Stimulated activated CD8-positive, alpha-beta memory T cell treated with anti-CD3 and anti-CD28 coated beads, Interleukin-2, amount 100 ng/mL, for 1 hour (primary cell): ENCODE data around the gene CRACR2A.
A peak's percentile ranks its signal among the peaks of the same experiment; 100 is the strongest.

Experiments used
- DNase-seq, 2 donors: peaks; one replicate each; pipeline ENCODE4 v3.0.0-alpha.2; 2020; ENCODE audit warnings: low read depth in 2 of 2

The CRACR2A gene

DNA sequence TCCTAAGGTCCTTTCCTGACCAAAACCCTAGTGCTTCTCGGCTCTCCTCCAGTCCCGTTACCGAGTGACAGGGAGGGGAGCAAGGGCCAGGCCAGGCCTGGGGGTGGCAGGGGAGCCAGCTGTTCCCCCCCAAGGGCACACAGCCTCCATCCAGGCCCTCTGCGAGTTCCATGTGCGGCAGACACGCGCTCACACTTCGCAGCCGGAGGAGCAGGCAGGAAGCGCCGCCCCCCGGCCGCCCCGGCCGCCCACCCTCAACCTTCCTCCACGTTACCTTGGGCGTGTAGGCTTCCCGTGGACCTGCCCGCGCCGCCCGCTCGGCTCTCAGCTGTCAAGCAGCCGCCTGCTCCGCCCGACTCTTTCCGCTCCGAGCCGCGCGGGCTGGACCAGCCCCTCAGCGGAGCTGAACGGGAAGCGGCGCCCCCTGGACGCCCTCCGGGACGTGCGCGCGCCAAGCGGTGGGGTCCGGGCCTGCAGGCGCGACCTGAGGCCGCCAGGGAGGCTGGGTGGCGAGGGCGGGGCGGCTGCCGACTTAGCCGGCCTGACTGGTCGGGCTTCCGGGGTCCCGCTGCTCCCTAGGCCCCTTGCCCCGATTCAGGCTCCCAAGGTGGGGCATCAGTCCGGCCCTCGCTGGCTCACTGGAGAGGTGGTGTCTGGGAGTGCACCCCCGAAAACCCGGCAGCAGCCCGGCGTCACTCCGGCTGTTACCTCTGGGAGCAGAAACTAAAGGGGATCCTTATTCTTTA, at the start of gene CRACR2A:
CRACR2A (minus strand) TSS at position 369 of the 746 bp plus-strand sequence. CDS start 56,110 bp downstream, outside the sequence.
- DNase-seq, result peak; percentile 70 to 74

- no peak for DNase-seq
Measured at GRCh38 chr12:3797531-3798048, 44.7 kb upstream of the CRACR2A start.

- no peak for DNase-seq
Measured at GRCh38 chr12:3795492-3796133, 42.7 kb upstream of the CRACR2A start.

DNA sequence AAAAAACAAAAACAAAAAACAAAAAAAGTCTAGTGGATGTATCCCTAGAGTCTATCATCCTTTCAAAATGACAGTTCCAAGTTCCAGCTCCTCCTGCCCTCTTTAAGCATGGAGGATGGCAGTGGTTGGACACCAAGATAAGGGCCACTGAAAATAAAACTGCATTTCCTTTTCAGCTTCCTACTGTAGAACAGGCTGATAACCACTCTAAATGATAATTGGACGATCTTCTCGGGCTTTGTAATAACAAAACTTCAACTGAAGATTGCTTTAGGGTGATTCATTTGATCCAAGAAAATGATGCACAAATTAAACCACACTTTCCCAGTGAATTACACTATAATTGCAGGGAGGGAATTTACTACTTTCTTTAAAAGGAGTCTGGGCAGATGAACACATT, 42.2 kb upstream of the CRACR2A start:
- DNase-seq, result no peak

DNA sequence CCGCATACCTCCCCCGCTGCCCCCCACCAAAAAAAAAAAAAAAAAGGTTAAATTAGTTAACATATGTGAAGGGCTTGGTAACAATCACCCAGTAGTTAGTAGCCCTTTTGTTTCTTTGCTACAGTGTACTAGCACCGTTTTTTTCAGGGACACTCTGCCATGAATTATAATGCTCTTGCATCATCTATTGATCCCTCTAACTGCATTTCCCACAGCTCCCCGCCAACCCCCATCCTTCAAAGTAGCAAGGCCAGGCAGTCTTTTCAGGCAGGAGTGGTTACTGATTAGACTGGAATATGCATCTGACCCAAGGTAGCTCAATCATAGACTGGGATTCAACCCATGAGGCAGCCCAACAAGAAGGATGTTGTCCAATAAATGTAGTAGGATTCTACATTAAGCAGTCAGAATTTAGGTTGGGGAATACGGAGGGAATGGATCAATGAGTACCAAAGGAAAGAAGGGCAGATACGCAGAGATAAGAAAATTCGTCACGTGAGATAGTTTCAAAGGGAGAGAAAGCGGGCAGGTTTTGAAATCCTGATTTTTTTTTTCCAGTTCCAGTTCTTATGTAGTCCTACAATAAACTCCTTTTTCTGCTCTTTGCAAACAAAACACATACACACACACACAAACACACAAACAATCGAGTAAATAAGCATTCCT, 39.8 kb upstream of the CRACR2A start:
- no peak for DNase-seq

- no peak for DNase-seq
Measured at GRCh38 chr12:3791256-3791874, 38.5 kb upstream of the CRACR2A start.

- DNase-seq, result no peak
Measured at GRCh38 chr12:3790642-3791041, 37.7 kb upstream of the CRACR2A start.

GRCh38 chr12:3789838-3790237, 36.9 kb upstream of the CRACR2A start:
- DNase-seq, result no peak

GRCh38 chr12:3777206-3777809, 24.4 kb upstream of the CRACR2A start:
- DNase-seq, result no peak

GRCh38 chr12:3775385-3776035, 22.6 kb upstream of the CRACR2A start:
- DNase-seq, result no peak

DNA sequence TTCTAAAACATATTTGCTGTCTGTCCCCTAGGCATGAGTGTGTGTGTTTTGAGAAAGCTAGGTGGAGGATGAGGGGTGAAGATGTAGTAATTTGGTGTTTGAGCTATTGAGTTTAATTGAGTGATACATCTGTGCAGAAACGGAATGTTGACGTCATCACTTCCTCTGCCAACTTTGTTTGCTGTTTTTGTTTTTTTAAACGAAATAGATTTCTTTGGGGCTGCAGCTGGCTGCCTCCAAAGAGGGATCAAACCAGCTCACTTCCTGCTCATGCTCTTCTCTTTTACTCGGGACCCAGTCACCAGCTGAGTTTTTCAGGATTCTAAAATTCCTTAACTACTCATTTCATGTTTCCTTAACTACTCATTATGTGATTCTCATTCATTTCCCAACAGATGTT, 19.5 kb upstream of the CRACR2A start:
- no peak for DNase-seq

GRCh38 chr12:3771853-3772252, 18.9 kb upstream of the CRACR2A start:
- DNase-seq, result no peak

GRCh38 chr12:3770891-3771290, 18.0 kb upstream of the CRACR2A start:
- no peak for DNase-seq

- DNase-seq, result no peak
Measured at GRCh38 chr12:3768911-3769447, 16.1 kb upstream of the CRACR2A start.

GRCh38 chr12:3761116-3761735, 8.3 kb upstream of the CRACR2A start:
- no peak for DNase-seq

- DNase-seq, result no peak
Measured at GRCh38 chr12:3759878-3760277, 7.0 kb upstream of the CRACR2A start.

DNA sequence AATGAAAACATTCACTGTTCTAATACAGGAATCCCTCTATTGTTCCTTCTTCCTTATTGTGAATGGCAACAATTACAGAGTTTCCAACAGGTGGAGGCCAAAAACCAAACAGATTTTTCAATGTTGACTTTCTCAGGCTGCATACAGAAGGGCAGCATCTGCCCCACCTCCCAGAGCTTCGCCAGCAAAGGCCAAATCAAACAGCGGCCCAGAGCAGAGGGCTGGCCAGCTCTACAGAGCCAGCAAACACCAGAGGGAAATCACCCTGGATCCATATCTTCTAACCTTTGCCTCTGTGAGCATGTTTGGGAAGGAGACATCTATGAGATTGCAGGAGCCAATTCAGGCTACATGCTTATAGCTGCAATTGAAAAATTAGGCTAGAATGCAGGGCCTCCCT, 4.4 kb upstream of the CRACR2A start:
- DNase-seq, result no peak

DNA sequence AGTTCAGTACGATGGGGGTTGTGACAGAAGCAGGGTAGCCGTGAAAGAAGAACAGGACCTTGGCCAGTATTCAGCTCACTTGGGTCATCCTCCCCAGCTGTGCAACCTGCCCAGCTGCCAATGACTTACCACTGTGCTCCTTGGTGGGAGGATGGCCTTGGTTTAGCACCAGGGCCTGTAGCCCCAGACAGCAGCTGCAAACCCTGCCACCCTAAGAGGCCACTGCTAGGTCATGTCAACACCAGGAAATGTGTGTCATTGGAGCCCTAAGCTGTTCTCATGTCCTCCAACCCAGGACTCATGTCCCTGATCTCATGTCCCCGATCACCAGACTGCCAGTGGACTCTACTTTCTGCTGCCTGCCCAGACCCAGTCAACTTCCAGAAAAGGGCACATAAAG, 3.0 kb upstream of the CRACR2A start:
- no peak for DNase-seq

DNA sequence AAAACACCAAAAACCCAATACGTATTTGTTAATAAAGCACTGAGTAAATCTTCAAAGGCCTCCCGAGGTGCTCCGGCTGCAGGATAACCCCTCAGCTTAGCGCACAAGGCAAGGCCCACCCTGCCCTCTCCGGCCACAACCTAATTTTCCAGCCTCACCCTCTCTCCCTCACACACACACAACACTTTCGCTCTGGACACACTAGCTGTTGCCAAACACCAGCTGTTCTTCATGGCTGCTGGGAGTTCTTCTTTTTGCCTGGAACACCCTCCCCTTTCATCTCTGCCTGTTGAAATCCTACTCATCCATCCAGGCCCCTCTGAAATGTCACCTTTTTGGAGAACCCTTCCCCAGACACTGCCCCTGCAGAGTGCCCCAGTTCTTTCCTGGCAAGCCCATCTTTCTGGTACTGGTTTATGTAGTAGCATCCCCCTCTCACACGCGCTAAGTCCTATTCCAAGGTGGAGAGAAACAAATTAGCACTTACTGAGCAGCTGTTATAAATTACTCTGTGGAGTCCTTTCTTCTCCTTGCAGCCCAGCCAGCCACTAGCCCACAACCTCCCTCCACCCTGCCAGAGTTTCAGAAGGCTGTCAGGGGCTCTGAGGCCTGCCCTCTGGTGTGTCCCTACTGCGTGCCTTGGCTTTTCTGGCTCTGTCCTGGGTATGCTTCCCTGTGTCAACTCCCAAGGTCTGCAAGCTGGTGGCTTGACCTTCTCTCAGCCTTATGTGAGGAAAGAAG, 805 bp upstream of the CRACR2A start:
- DNase-seq, result no peak
